Superior temporal gyrus (tissue), 1 donor: Measurements from ENCODE around the gene SPRR1A.
"Not testable (repeated sequence)": the region's sequence is repeated elsewhere in the genome, so short reads cannot be mapped to it uniquely, and the experiment has no call there.

Experiments
- DNase-seq: peaks from one replicate; pipeline ENCODE4 v3.0.0-alpha.2; 2016; ENCODE audit errors: extremely low spot score

SPRR1A gene

DNA sequence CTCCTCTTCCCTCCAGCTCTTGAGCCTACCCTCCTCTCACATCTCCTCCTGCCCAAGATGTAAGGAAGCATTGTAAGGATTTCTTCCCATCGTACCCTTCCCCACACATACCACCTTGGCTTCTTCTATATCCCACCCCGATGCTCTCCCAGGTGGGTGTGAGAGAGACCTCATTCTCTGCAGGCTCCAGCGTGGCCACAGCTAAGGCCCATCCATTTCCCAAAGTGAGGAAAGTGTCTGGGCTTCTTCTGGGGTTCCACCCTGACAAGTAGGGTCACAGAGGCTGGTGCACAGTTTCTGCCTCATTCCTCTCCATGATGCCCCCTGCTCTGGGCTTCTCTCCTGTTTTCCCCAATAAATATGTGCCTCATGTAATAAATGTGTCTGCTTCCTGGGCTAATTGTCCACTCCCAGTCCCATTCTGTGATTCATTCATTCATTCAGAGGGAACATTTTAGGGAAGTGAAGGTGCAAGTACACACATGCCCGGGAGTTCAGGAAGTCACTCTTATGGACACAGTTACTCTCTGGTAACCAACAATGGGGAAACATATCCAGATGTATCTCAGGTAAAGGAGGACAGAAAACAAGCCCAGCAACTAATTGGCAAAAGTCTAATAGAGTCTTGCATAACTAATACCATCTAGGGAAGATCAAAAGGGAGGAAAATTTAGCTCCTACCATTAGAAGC lies 11.5 kb upstream of the SPRR1A start:
- no peak for DNase-seq

DNA sequence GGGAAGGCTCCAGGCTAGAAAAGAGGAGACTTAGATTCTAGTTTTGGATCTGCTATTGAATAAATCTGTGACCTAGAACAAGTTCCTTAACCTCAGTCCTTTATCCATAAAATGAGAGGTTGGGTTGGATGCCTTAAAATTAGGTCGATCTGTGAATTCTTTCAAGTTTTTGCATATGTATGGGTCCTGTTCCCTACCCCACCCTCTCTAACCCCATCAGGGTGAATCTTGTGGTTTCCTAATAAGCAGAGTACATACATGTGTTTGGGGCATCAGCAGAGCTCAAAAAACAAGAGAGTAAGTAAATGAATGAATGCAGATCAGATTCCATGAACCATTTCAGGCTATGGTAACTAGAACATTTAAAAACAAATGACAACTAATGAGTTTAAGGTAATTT lies 7.2 kb upstream of the SPRR1A start:
- DNase-seq = no peak

- DNase-seq = no peak
Measured at GRCh38 chr1:152977614-152978013, 6.3 kb upstream of the SPRR1A start.

- DNase-seq = no peak
Measured at GRCh38 chr1:152980676-152981075, 3.2 kb upstream of the SPRR1A start.

GRCh38 chr1:152981146-152981871 lies 2.6 kb upstream of the SPRR1A start:
- no peak for DNase-seq

DNA sequence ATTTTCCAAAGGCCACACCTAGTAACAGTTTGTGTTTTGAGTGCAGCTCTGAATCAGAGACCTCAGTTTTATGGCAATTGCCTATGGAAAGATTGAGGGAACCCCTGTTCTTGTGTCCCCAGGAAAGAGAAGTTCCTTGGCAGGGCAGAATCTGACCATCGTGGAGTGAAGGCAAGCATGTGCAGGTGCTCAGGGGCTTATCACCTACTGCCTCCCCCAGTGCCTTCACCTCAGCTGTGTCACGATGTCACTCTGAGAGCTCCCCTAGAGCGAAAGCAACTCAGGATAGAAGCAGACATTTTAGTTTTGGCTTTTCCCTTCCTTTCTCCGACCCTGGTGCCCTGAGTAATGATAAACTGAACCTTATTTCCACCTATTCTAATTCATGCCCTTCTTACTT lies 1.8 kb upstream of the SPRR1A start:
- DNase-seq = no peak

GRCh38 chr1:152983234-152983633 lies 647 bp upstream of the SPRR1A start:
- no peak for DNase-seq

DNA sequence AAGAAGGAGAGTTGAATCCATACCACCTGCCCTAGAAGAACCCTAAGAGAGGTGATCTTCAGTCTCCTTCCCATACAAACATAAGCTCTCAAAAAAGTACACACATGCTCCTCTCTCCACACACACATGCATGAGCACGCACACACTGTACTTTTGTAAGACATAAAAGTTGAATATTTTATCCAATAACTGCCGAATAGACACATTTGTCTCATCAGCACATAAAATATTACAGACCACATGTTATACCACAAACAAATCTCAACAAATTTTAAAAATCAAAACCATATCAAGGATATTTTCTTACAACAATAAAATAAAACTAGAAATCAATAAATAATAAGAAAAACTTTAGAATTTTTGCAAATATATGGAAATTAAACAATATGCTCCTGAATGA lies 2.7 kb downstream of the SPRR1A start:
- no peak for DNase-seq

DNA sequence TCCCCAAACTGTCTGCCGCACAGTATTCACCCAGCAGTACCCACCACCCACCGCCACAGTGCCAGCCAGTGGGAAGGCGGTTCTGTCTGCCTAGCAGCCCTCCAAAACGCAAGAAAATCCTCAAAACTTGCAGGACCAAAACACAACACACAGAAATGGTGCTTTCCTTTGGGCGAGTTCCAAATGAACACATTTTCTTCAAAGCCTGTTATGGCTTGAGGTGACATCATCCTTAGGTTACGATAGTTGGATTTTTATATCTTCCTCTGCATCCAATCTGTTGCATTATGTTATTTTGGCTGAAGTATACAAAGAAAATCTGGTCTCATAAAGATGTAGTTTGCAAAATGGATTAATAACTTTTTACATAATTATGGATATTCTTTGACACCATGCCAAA lies 9.3 kb downstream of the SPRR1A start:
- DNase-seq = no peak

DNA sequence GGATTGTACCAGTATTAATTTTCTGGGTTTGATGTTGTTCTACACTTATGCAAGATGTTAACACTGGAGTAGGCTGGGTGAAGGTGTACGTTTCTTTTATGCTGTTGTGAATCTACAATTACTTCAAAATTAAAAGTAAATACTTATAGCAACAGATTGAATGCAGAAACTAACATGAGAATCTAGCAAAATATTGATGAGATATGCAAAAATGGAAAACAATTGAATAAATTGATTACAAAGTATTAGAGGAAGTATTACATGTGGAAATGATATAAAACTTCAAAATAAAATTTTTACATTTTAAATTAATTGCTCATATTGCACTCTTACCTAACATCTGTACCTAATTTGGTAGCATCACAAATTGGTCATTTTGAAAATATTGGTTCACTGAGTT lies 12.0 kb downstream of the SPRR1A start:
- DNase-seq = no peak

DNA sequence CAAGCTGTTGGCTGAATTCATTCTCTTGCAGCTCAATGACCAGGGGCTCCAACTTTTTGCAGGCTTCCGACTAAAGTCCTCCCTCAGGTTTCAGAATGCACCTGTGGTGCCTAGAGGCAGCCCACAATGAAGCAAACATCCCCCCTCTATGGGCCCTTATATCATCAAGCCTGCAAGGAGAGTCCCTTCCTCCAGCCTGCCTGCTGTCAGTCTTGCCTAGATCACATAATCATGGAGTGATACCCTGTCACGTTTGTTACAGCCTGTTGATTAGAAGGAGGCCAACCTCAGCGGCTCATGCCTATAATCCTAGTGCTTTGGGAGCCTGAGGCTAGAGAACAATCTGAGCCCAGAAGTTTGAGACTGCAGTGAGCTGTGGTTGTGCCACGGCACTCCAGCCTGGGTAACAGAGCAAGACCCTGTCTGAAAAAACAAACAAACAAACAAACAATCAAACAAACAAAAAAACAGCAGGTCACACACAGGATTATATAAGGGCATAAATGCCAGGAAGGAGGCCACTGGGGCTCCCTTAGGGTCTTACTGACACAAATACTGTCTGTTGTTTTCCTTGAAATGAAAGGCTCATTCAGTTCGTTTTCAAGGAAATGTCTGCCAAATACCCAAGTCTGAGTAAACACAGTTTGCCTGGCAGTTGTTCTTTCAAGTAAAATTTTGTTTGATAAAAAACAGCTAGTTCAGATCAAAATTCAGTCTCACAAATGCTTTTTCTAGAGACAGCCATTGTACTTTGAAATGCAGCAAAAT lies 12.9 kb downstream of the SPRR1A start:
- DNase-seq = peak; percentile 34

- no peak for DNase-seq
Measured at GRCh38 chr1:152997901-152998300, 14.0 kb downstream of the SPRR1A start.

GRCh38 chr1:152998476-152998875 lies 14.6 kb downstream of the SPRR1A start:
- DNase-seq = no peak

- DNase-seq = no peak
Measured at GRCh38 chr1:152999818-153000217, 15.9 kb downstream of the SPRR1A start.

DNA sequence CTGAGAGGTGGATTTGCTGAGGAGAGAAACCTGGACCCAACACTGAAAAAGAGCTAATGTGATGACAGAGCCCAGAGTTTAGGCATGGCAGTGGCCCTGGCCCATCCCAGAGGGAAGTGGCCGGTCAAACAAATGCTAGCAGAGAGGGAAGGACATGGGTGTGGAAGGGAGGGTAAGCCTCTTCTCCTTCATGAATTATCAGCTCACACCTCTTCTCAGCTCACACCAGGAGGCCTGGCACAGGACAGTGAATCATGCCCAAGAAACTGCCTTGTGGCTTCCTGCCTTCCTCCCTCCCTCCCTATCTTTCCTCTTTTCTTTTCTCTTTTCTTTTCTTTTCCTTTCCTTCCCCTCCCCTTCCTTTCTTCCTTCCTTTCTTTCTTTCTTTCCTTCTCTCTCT lies 16.4 kb downstream of the SPRR1A start:
- DNase-seq = no peak

- no peak for DNase-seq
Measured at GRCh38 chr1:153001382-153001781, 17.5 kb downstream of the SPRR1A start, which contains the start of gene SPRR3. Gene SPRR3 (plus strand): TSS chr1:153001749. CDS start chr1:153003021, 1,272 bp downstream.

DNA sequence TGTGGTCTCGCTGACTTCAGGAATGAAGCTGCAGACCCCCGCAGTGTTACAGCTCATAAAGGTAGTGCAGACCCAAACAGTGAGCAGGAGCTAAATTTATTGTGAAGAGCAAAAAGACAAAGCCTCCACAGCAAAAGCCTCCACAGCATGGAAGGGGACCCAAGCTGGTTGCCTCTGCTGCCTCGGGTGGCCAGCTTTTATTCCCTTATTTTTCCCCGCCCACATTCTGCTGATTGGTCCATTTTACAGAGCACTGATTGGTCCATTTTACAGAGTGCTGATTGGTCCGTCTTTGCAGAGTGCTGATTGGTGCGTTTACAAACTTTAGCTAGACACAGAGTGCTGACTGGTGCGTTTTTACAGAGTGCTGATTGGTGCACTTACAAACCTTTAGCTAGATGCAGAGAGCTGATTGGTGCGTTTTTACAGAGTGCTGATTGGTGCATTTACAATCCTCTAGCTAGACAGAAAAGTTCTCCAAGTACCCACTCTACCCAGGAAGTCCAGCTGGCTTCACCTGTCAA lies 27.4 kb downstream of the SPRR1A start:
- not testable (repeated sequence) for DNase-seq

DNA sequence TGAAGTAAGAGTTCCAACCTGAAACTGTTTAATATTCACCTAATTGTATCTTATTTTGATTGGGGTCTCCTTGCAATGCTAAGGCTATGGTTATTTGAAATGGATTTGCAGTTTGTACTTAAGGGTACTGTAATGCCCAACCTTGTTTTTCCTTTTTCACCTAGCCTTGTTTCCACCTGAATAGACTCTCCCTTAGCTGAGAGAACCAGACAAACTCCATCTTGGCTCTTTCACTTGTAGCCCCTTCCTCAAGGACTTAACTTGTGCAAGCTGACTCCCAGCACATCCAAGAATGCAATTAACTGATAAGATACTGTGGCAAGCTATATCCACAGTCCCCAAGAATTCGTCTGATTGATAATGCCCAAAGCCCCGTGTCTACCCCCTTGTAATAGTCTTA lies 37.9 kb downstream of the SPRR1A start:
- not testable (repeated sequence) for DNase-seq

GRCh38 chr1:153022340-153022739 lies 38.5 kb downstream of the SPRR1A start:
- DNase-seq = not testable (repeated sequence)

DNA sequence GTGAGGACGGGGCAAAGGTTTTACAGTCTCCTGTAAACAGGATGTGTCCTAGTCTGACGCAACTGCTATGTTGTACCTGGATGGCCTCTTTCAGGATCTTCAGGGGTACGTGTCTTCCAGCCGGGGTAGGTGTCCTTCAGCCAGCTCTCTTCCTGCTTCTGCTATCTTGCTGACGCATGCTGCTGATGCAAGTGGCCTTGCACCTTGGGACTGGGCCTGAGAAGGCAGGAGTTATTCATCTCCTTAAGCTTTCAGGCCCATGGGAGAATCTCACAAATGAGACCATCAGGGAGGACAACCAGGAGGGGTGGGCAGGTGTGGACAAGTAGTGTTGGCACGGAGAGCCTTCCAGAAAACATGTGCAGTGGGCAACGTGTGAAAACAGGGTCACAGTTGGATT lies 39.2 kb downstream of the SPRR1A start:
- no peak for DNase-seq

DNA sequence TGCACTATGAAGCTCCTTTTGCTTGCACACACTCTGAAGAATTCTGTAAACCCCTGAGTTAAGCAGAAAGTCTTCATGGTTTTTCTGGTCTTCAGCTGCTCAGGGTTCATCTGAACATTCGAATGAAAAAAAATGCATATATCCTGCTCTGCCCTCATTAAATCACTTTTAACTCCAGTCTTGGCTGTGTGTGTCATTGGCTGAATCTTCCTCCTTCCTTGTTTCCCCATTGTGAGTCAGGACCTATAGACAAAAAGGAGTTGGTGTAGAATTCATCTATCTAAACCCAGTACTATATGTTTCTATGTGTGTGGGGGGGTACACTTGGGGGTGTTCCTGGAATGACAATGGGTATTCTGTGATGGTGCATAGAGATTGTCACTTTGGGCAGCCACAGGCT lies 40.5 kb downstream of the SPRR1A start:
- no peak for DNase-seq

DNA sequence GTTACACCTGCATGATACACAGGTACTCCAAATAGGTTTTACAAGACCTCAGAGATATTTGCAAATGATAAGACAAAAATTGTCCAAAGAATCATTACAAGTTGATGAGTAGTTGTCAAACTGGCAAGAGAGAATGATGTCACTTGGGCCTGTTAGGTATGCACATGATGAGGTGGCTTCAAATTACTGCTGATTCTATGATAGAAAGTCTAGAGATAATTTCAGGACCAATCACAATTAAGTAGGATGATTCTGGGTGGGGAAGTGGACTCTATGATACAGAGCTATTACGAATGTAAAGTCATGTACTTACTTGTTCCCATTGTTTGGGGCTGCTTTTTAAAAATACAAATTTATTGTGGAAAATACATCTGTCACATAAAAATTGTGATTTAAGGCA lies 41.9 kb downstream of the SPRR1A start:
- no peak for DNase-seq
